Effector CD8-positive, alpha-beta T cell (primary cell): ENCODE measurements around the gene CCDC17.

Source experiments
- DNase-seq: peaks from one replicate; lab custom pipeline; 2025; lab: John Stamatoyannopoulos, UW
- total RNA-seq, 4 experiments: gene quantifications; one replicate each; lab custom pipeline; 2026; lab: John Stamatoyannopoulos, UW

CCDC17 gene
- total RNA-seq, result 7.9 to 11.8 (median 9.9) reads per million in 4 experiments

GRCh38 chr1:45623972-45624371, at the start of gene CCDC17:
CCDC17 (minus strand) TSS chr1:45624054; CDS start chr1:45623909, 145 bp downstream.
- DNase-seq, result no peak

DNA sequence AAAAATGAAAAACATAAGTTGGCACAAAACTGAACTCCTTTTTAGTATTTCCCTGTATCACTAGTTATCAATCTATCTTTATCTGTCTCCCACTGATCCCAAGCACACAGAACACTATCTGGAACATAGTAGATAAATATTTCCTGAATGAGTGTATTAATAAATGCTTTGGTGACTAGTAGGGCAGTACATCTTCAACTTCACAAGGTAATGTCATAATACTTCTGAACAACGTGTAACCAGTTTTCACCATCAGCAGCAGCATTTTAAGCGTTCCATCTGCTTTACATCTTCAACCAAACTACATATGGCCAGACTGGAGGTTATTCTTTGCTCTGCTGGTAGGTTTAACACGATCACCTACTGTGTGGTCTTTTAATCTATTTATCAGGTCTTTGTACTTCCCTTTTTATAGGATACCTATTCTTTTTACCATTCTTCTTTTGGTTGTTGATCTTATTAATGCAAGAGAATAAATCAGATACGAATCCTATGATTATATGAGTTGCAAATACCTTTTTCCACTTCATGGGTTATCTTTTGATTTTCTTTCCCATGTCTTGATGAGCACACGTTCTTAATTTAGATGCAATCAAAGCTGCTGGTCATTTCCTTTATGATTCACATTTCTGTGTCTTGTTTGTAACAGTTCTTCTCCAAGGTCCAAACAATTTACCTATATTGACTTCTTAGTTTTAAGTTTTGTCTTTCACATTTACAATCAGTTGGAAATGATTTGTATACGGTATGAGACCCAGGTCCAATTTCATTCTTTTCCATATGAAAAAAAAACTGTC, 46.2 kb upstream of the CCDC17 start:
- no peak for DNase-seq

DNA sequence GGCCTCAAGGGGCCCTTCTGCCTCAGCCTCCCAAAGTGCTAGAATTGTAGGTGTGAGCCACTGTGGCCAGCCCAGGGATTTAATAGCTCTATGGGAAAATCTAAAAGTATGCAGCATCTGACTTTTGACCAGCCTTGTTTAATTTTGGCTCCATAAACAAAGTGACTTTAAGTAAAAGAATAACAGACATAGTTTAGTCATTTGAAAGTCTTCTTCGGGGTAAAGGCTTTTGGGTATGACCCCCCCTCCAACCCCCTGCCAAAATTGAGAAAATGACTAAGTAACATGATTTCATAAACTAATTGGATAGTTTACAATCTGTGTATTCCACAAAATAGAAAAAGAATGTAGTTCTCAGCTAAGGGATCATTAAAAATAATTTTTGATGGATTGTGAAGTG, 45.5 kb upstream of the CCDC17 start:
- DNase-seq, result no peak

DNA sequence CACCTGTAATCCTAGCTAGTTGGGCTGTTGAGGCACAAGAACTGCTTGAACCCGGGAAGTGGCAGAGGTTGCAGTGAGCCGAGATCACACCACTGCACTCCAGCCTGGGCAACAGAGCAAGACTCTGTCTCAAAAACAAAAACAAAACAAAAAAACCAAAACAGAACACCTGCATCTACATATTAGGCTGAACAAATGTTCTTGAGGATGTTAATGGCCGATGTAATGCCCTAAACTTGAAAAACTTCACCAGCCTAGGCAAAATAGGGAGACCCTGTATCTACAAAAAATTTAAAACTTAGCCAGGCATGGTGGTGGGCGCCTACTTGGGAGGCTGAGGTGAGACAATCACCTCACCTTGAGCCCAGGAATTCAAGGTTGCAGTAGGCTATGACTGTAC, 44.7 kb upstream of the CCDC17 start:
- DNase-seq, result no peak

DNA sequence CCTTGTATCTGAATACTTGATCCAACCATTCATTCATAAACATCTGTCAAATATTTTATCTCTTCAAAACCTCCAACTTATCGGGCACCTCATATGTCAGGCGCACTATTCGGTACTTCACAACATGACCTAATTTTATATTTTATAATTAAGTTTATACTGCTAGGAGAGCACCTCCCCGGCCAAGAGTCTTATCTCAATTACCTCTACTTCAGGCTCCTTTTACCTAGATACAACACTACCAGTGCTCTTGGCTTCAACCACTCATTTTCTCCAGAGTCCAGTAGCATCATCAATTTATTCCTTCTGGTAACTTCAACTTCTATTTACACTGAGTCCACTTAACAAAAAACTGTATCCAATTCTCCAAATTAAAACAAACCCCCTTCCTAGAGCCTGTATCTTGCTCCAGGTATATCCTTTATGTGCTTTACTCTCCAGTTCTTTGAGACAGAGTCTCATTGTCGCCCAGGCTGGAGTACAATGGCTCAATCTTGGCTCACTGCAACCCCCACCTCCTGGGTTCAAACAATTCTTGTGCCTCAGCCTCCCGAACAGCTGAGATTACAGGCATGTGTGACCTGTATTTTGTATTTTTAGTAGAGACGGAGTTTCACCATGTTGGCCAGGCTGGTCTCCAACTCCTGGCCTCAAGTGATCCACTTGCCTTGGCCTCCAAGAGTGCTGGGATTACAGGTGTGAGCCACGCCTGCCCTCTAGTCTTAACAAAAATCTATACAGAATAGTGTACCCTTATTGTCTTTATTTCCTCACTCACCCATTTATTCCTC, 43.7 kb upstream of the CCDC17 start:
- DNase-seq, result no peak

GRCh38 chr1:45666836-45667235, 43.0 kb upstream of the CCDC17 start:
- no peak for DNase-seq

DNA sequence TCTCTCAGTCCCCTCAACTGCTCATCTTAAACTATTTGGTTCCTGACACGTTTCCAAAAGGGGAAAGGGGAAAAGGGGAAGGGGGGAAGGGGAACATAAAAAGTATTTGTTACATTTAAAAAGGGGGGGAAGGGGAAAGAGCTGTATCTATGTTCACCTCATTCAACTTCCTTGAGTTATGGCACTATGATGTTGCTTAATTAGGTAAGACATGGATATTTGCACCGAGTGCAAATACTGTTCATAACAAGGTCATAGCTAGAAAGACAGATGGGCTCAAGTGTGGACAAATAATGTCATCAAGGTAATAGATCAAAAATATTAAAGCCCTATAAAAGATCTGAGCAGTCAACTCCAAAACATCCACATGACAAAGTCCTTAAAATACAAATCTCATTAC, 36.5 kb upstream of the CCDC17 start:
- DNase-seq, result no peak

DNA sequence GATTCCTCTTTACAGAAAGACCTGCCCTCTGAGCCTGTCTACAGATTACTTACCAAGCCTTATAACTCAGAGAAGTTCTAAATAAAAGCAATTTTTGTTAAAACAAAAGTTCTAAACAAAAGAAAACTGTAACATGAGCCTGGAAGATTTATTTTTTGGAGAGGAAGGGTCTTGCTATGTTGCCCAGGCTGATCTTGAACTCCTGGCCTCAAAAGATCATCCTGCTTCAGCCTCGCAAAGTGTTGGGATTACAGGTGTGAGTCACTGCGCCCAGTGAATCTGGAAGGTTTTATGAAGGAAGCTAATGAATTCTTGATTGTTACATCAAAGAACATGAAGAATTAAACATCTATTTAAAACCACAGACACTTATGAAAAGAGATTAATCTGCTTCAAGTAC, 35.4 kb upstream of the CCDC17 start:
- no peak for DNase-seq

GRCh38 chr1:45658171-45658570, 34.3 kb upstream of the CCDC17 start:
- no peak for DNase-seq

- DNase-seq, result no peak
Measured at GRCh38 chr1:45656573-45657226, 32.8 kb upstream of the CCDC17 start.

- DNase-seq, result no peak
Measured at GRCh38 chr1:45654540-45655280, 30.9 kb upstream of the CCDC17 start.

DNA sequence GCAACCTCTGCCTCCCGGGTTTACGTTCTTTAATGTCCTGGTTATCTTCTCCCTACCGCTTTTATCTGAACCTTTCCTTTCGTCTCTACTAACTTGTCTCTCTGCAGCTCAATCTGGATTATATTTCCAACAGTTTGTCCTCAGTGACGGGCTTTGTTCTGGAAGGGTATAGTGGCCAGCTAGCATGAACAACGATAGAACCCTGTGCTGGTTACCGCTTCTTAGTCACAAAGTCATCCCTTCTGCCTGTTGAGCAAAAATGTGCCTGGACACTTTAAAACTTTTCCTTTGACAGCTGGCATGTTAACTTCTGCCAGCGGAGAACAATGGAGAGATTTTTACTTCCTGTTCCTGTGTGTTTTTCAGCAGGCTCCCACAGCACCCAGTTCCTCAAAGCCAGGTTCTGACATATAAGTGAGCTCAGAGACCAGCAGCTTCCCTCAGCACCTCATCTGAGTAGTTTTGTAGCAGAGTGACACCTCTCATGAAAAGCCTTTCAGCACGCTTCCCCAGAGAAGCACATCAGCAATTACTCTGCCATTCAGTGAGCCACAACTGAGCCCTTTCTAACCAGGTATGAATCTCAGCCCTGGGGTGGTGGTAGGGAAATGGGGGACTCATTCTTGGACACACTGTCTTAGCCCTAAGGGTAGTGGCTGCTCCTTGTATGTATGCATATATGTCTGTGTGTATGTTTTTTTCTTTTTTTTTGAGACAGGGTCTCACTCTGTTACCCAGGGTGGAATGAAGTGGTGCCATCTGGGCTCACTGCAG, 23.6 kb upstream of the CCDC17 start:
- no peak for DNase-seq

DNA sequence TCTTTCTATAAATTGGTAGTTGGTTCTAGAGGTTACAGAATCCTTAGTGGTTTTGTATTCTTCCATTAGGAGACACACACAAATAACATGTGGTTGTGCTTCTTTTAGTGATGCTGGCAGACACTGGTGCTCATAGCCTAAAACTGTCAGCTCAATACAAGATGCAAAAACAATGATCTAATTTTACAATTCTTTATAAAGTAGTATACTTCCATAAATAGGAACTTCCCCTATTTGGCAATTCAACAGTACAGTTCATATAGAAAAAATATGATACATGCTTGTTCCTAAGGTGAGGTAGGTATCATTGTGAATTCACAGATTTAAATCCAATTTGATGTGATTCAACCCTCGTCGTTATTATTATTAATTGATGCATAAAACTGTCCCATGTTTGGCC, 20.8 kb upstream of the CCDC17 start:
- no peak for DNase-seq

GRCh38 chr1:45643978-45644377, 20.1 kb upstream of the CCDC17 start:
- no peak for DNase-seq

- no peak for DNase-seq
Measured at GRCh38 chr1:45643321-45643720, 19.5 kb upstream of the CCDC17 start.

DNA sequence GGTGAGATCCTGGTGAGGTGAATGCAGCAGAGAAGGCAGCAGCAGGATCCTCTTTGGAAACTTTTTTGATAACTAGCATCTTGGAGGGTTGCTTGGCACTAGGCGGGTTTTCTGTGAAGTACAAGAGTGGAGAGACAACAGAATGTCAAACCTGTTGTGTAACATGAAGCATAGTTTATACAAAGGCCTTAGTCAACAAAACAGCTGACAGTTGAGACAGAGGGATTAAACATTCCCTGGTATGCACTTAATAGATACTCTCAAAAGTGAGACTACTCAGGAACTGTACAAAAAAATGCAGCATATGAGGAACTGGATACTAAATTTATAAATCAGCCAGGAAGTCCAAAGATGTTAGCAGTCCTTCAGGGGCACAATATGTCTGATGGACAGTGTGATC, 16.4 kb upstream of the CCDC17 start:
- DNase-seq, result no peak

DNA sequence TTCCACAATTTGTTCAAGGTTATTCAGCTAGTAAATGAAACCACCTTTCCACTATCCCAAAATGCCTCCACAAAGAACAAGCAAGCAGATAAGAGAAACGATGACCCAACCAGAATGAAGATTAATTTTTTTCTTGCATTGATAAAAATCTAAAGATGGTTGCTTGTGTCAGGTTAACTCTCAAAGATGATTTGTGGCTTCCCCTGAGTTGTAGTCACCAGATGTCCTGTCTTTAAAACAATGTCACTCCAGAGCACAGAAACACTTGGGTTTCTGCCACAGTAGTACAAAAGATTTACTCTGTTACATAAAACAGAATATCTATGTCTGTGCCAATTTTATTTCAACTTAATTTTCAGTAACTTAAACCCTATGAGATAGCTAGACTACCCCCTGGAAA, 11.4 kb upstream of the CCDC17 start:
- no peak for DNase-seq

GRCh38 chr1:45630429-45630828, 6.6 kb upstream of the CCDC17 start:
- DNase-seq, result no peak

GRCh38 chr1:45629035-45629434, 5.2 kb upstream of the CCDC17 start:
- DNase-seq, result no peak

- no peak for DNase-seq
Measured at GRCh38 chr1:45622524-45623394, 1.1 kb downstream of the CCDC17 start.
